ENCODE data around the gene CR1L.
"Not testable (repeated sequence)": the region's sequence is repeated elsewhere in the genome, so short reads cannot be mapped to it uniquely, and the experiment has no call there.

CR1L gene

DNA sequence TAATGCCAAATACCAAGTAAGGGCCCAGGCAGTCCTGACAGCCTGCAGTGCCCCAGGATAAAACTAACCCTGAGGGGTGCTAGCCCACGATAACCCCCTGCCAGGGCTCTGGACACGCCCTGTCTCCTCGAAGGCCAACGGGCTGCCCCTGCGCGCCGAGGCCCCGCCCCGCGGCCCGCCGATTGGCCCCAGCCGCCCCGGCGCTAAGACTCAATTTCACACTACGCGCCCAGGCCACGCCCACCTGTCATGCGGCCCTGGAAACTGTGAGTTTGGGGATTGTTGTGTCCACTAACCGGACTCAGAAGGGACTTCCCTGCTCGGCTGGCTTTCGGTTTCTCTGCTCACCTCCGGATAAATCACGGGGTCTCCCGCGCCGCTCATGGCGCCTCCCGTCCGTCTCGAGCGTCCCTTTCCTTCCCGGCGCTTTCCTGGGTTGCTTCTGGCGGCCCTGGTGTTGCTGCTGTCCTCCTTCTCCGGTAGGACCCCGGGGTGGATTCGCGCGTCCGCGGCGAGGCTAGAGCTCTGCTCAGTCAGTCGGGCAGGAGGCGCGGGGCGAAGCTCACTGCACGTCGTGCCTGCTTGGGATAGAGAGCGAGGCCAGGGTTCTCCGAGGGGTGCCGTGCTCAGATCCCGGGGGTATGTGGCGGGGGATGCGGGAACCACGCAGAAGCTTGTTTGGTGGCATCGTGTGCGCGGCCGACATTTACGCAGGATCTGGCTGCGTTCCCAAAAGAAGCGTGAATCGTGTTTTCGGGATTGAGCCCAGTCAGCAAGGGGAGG is at the start of gene CR1L:
TSS of gene CR1L (plus strand) at position 282 of the 783 bp plus-strand sequence. CDS start at position 383, 101 bp downstream.
- peak within 1 kb of the TSS; percentile 61 for H3K4me3 ChIP-seq (ENCODE audit: low read length)
- TF ChIP-seq ZNF274 (IDR thresholded peaks at IDR 0.05; ENCODE audit: low read depth, low read length): no peak

- TF ChIP-seq ZNF274 (IDR thresholded peaks at IDR 0.05; ENCODE audit: low read depth, low read length): no peak
- H3K4me3 ChIP-seq (ENCODE audit: low read length): no peak overlapping the region
Measured at GRCh38 chr1:207603777-207604176, 41.2 kb upstream of the CR1L start.

- TF ChIP-seq ZNF274 (IDR thresholded peaks at IDR 0.05; ENCODE audit: low read depth, low read length): no peak
- no peak overlapping the region for H3K4me3 ChIP-seq (ENCODE audit: low read length)
Measured at GRCh38 chr1:207605444-207606361, 39.2 kb upstream of the CR1L start.

DNA sequence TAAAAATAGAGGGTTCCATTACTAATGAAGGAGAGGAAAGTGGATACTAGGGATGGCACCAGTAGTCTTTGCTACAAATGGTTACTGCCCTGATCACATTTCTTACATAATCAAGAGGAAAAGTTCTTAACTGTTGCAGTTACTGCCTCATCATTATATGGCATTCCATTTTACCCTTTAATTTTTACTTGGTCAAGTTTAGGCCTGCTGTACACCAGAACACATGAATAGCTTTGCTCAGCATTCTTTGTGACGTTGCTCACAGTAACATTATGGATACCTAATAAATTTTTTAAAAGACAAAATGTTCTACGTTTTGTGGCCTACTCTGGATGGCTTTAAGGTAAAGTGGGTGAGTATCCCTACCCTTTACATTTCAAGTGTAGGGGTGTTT is 38.6 kb upstream of the CR1L start:
- TF ChIP-seq ZNF274 (IDR thresholded peaks at IDR 0.05; ENCODE audit: low read depth, low read length): no peak
- H3K4me3 ChIP-seq (ENCODE audit: low read length): no peak overlapping the region

DNA sequence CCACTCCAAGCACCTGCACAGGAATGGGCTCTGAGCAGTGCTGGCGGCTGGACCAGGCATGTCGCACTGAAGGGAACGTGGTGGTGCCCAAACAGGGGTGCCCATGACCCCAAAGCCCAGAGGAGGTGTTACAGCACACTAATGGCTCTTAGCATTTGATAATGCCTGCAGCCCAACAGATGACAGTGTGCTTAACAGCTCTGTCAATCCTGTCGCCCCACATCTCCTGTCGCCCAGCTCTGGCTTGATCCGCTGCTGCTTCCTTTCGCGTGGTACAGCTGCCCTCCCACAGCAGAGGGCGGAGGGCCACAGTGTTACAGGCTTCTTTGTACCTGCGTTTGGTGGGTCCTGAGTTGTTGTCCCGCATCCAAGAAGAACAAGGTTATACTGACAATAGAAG is 32.2 kb upstream of the CR1L start:
- TF ChIP-seq ZNF274 (IDR thresholded peaks at IDR 0.05; ENCODE audit: low read depth, low read length): no peak
- no peak overlapping the region for H3K4me3 ChIP-seq (ENCODE audit: low read length)

DNA sequence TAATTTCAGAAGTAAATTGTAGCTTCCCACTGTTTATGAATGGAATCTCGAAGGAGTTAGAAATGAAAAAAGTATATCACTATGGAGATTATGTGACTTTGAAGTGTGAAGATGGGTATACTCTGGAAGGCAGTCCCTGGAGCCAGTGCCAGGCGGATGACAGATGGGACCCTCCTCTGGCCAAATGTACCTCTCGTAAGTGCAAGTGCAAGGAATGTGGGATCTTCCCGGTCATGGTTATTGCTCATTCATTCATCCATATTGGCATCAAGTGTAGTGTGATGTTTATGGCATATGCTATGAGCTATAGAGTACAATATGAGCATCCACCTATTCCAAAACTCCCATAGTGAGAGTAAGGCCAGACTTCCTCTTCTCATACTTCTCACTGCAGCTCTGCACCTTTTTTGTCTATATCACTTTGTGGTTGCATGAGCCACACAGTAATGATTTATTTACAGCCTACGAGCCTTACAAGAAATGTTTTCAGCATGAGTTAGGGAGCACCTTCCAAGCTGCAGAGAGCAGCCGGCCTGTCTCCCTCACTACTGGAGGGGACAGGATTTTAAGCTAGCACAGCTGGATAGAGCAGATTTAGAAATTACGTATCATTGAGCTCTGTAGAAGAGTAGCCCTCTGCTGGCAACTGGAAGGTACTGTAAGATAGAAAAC is 24.9 kb upstream of the CR1L start:
- TF ChIP-seq ZNF274 (IDR thresholded peaks at IDR 0.05; ENCODE audit: low read depth, low read length): no peak
- no peak overlapping the region for H3K4me3 ChIP-seq (ENCODE audit: low read length)

DNA sequence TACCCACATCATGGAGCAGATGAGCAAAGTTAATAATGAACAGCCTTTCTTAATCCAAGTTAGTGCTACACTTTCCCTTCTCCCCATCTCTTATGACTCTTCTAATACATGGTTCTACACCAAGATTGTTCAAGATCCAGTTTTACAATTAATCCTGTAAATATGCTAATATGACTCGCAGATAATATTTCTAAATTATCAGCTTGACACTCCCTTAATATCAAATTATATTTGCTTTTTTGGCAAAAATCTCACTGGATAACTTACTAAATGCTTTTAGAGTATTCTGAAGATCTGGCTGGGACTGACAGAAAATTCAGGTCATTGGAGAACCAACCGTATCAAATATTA is 24.4 kb upstream of the CR1L start:
- no peak overlapping the region for H3K4me3 ChIP-seq (ENCODE audit: low read length)
- no peak for TF ChIP-seq ZNF274 (IDR thresholded peaks at IDR 0.05; ENCODE audit: low read depth, low read length)

- not testable (repeated sequence) for H3K4me3 ChIP-seq (ENCODE audit: low read length)
Measured at GRCh38 chr1:207625504-207626071, 19.3 kb upstream of the CR1L start.

DNA sequence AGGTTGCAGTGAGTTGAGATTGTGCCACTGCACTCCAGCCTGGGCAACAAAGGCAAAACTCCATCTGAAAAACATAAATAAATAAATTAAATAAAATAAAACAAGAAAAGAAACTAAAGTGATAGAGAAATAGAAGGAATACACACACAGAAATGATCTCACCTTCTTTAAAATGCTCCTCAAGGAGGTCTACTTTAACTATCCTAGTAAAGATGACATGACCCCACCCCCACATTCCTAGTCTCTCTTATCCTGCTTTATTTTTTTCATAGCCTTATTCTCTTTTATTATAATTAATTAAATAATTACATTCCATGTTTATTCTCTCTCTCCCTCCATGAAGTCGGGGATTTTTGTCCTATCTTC is 18.0 kb upstream of the CR1L start:
- no peak for TF ChIP-seq ZNF274 (IDR thresholded peaks at IDR 0.05; ENCODE audit: low read depth, low read length)
- H3K4me3 ChIP-seq (ENCODE audit: low read length): no peak overlapping the region

- no peak for TF ChIP-seq ZNF274 (IDR thresholded peaks at IDR 0.05; ENCODE audit: low read depth, low read length)
Measured at GRCh38 chr1:207627496-207627895, 17.4 kb upstream of the CR1L start.

DNA sequence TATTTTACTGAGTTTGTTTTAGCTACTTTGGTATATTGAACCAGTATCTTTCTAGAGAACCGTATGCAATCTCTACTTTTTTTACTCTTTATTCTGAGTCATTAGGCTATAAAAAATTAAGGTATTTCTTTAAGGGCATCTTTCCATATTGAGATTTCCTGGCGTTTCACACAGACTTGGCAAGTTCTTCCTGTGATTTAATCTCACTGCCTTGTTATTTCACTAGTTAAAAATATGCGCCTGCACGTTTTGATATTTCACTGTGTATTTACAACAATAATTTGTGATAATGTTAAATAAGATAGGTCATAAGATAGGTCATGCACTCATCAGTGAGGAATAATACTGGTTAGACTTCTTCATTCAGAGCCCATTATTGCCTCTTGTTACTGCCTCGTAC is 16.2 kb upstream of the CR1L start:
- TF ChIP-seq ZNF274 (IDR thresholded peaks at IDR 0.05; ENCODE audit: low read depth, low read length): no peak
- no peak overlapping the region for H3K4me3 ChIP-seq (ENCODE audit: low read length)

More at GRCh38 chr1:207627496-207627895, 17.4 kb upstream of the CR1L start:
- H3K4me3 ChIP-seq (ENCODE audit: low read length): no peak overlapping the region

GRCh38 chr1:207631137-207631536 is 13.8 kb upstream of the CR1L start:
- no peak overlapping the region for H3K4me3 ChIP-seq (ENCODE audit: low read length)
- no peak for TF ChIP-seq ZNF274 (IDR thresholded peaks at IDR 0.05; ENCODE audit: low read depth, low read length)

DNA sequence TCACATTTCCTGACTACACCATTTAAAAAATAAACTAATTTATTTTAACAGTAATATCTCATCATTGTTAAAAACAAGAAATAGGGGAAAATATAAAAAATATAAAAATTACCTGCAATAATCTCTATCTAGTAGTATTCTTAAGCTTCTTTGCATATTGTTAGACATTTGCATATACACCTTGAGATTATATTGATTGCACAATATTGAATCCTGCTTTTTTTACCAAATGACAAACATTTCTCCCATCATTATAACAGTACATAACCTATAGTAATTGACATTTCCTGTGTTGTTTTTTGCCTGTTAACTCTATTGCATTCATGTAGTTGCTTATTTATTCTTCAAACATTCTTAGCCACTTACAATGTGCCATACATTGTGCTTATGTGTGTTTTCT is 11.7 kb upstream of the CR1L start:
- no peak for TF ChIP-seq ZNF274 (IDR thresholded peaks at IDR 0.05; ENCODE audit: low read depth, low read length)
- H3K4me3 ChIP-seq (ENCODE audit: low read length): no peak overlapping the region

DNA sequence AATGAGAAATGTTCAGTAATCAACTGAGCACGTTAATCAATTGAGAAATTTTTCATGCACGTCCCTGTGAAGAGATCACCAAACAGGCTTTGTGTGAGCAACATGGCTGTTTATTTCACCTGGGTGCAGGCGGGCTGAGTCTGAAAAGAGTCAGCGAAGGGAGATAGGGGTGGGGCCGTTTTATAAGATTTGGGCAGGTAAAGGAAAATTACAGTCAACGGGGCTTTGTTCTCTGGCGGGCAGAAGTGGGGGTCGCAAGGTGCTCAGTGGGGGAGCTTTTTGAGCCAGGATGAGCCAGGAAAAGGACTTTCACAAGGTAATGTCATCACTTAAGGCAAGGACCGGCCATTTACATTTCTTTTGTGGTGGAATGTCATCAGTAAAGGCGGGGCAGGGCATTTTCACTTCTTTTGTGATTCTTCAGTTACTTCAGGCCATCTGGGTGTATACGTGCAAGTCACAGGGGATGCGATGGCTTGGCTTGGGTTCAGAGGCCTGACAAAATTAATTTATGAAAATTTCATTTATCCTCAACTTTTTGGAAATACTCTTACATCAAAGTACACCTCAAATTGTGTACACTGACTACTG is 11.1 kb upstream of the CR1L start:
- not testable (repeated sequence) for H3K4me3 ChIP-seq (ENCODE audit: low read length)

GRCh38 chr1:207634293-207634692 is 10.6 kb upstream of the CR1L start:
- H3K4me3 ChIP-seq (ENCODE audit: low read length): not testable (repeated sequence)

DNA sequence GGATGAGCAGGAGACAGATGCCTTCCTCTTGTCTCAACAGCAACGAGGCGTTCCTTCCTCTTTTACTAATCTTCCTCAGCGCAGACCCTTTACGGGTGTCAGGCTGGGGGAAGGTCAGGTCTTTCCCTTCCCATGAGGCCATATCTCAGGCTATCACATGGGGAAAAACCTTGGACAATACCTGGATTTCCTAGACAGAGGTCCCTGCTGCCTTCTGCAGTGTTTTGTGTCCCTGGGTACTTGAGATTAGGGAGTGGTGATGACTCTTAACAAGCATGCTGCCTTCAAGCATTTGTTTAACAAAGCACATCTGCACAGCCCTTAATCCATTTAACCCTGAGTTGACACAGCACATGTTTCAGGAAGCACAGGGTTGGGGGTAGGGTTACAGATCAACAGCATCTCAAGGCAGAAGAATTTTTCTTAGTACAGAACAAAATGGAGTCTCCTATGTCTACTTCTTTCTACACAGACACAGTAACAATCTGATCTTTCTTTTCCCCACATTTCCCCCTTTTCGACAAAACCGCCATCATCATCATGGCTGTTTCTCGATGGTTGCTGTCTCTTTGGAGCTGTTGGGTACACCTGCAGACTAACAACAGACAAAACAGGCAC is 9.3 kb upstream of the CR1L start:
- not testable (repeated sequence) for H3K4me3 ChIP-seq (ENCODE audit: low read length)

DNA sequence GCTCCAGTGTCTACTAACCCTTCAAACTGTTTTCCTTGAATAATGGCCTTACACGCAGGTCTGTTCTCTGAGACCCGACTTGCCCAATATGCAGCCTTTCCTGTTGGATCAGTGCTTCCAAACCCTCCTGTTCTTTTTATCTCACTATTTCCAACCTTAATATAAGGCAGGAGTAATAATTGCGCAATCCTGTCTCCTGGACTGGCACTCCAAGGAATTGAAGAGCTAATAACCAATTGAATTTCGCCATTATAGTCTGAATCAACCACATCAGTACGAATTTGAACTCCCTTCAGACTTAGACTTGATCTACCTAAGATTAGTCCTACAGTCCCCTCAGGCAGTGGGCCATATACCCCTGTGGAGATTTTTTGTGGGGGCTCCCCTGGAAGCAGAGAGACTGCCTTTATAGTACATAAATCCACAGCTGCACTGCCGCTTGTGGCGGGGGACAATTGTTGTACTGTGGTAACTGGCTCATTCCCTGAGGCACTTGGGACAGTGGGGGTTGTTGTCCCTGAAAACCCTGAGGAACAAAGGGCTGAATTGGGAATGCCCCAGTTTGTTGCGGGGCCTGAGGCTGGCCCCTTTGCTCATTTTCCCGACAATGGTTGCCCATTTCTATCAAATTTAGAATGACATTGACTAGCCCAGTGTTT is 6.3 kb upstream of the CR1L start:
- not testable (repeated sequence) for H3K4me3 ChIP-seq (ENCODE audit: low read length)

DNA sequence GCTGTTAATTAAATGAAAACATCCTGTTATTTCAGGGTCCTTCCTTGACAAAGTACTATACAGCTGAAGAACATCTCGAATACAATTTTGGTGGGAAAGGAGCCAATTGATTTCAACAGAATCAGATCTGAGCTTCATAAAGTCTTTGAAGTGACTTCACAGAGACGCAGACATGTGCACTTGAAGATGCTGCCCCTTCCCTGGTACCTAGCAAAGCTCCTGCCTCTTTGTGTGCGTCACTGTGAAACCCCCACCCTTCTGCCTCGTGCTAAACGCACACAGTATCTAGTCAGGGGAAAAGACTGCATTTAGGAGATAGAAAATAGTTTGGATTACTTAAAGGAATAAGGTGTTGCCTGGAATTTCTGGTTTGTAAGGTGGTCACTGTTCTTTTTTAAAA is 5.6 kb upstream of the CR1L start:
- not testable (repeated sequence) for H3K4me3 ChIP-seq (ENCODE audit: low read length)
